Measurements from ENCODE around the gene PDGFRB. TPM values are rescaled to one million over a fixed set of nuclear protein-coding genes. Genes with fewer than 3 reads are reported as not detected.

Gene PDGFRB
- total and polyA plus RNA-seq, 2 of the 4 experiments (the other 2 are of a cell fraction) = 108 to 124 TPM

- Histone ChIP-seq H3K79me1 (ENCODE audit: low read depth in 1 of 2, low read length in 2 of 2) (no peaks in the 10 kb centered on the region), H3K56ac (ENCODE audit: extremely low read depth, insufficient read depth, low read length) (no peak overlapping the region), H2AK5ac (ENCODE audit: low read depth, low read length) (peak overlapping the region; percentile 32; the same call in 1 of the 2 replicates), H3K4me1 (ENCODE audit: control insufficient read depth, insufficient read depth, low read length) (peaks cover 10% of the 10 kb centered on the region), H2BK20ac (ENCODE audit: low read depth, low read length) (no peak overlapping the region), H3K9ac (ENCODE audit: low read depth, low read length) (no peak overlapping the region), H3K18ac (ENCODE audit: low read depth, low read length) (no peak overlapping the region), H3K4me2 (ENCODE audit: low read depth, low read length) (no peak overlapping the region), H4K91ac (ENCODE audit: insufficient read depth, low read depth, low read length) (no peak overlapping the region), H3K4ac (ENCODE audit: low read depth, low read length) (no peak overlapping the region), H2AK9ac (replicated peaks; ENCODE audit: low read depth, low read length, poor library complexity) (no peak overlapping the region), H3K36me3 (ENCODE audit: control insufficient read depth, insufficient read depth, low read length) (no peaks in the 10 kb centered on the region), H4K20me1 (ENCODE audit: insufficient read depth, low read length) (no peaks in the 10 kb centered on the region), H4K5ac (ENCODE audit: low read depth, low read length) (no peak overlapping the region), H3K27me3 (ENCODE audit: control insufficient read depth, insufficient read depth, low read length) (peaks cover 25% of the 10 kb centered on the region), H3K9me3 (ENCODE audit: control insufficient read depth, insufficient read depth, low read length) (no peaks in the 10 kb centered on the region), H2AFZ (replicated peaks; ENCODE audit: low read length, poor library complexity) (no peak overlapping the region), H3K27ac (ENCODE audit: insufficient read depth, low read length) (no peak overlapping the region), H4K8ac (ENCODE audit: low read depth in 2 of 2, low read length in 2 of 2) (no peak overlapping the region), H2BK120ac (ENCODE audit: low read depth, low read length) (no peak overlapping the region), H3K14ac (replicated peaks; ENCODE audit: low read depth, low read length) (no peak overlapping the region), H3K4me3 (ENCODE audit: insufficient read depth, low read depth, low read length) (no peak overlapping the region), H3K9me1 (ENCODE audit: insufficient read depth, low read length) (peaks cover 18% of the 10 kb centered on the region), H3K23ac (ENCODE audit: low read depth, low read length) (no peak overlapping the region), H2BK5ac (ENCODE audit: low read depth, low read length, poor library complexity, severe bottlenecking) (no peak overlapping the region), H2BK15ac (ENCODE audit: low read depth, low read length) (no peak overlapping the region)
- no peak for TF ChIP-seq RCOR1 (IDR thresholded peaks at IDR 0.05; ENCODE audit: insufficient replicate concordance, low read length)
- no peak for TF ChIP-seq BHLHE40 (IDR thresholded peaks at IDR 0.05; ENCODE audit: low read depth, low read length)
- TF ChIP-seq CEBPB (IDR thresholded peaks at IDR 0.05; ENCODE audit: low read depth, low read length) = no peak
- no peak for TF ChIP-seq RFX5 (IDR thresholded peaks at IDR 0.05; ENCODE audit: low read depth, low read length)
- TF ChIP-seq NFE2L2 (IDR thresholded peaks at IDR 0.05; ENCODE audit: low read depth, low read length) = no peak
- TF ChIP-seq, protein P1, sequence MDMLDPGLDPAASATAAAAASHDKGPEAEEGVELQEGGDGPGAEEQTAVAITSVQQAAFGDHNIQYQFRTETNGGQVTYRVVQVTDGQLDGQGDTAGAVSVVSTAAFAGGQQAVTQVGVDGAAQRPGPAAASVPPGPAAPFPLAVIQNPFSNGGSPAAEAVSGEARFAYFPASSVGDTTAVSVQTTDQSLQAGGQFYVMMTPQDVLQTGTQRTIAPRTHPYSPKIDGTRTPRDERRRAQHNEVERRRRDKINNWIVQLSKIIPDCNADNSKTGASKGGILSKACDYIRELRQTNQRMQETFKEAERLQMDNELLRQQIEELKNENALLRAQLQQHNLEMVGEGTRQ (IDR thresholded peaks at IDR 0.05; ENCODE audit: low read depth, low read length) = no peak
- TF ChIP-seq MAFK (IDR thresholded peaks at IDR 0.05; ENCODE audit: low read depth, low read length) = no peak
- TF ChIP-seq ELK1 (IDR thresholded peaks at IDR 0.05; ENCODE audit: borderline replicate concordance, low read depth, low read length) = no peak
- DNase-seq (no peak), ATAC-seq (ENCODE audit: low read depth) (no peak)
- CTCF ChIA-PET = interaction anchor here (1.0 kb wide), 1 partner anchor 8 kb away, joined by 3 read pairs; no protein-coding TSS in a partner anchor
- POLR2A ChIA-PET (ENCODE audit: unreplicated experiment) = no interaction called here
- BruUV-seq (replicated peaks) = no TSS peak
- WGBS, 2 experiments (ENCODE audit: extremely low coverage in 2 of 2, insufficient read length in 1 of 2) = no CpG with 5 or more reads among the region's 3 CpGs
- intact Hi-C loops (cut with micrococcal nuclease) = no loop called here
- dilution Hi-C loops (cut with HindIII; ENCODE audit: low sequenced_read_pairs, unreplicated experiment) = no loop called here
- in situ Hi-C loops (cut with MboI; ENCODE audit: low sequenced_read_pairs) = loop anchor here (5.0 kb wide), 1 partner anchor 34 kb away; no protein-coding TSS in a partner anchor
Measured at GRCh38 chr5:150173161-150173560, 17.5 kb upstream of the PDGFRB start.
